Measurements from ENCODE around the gene GOLM1. TPM values are rescaled to one million over a fixed set of nuclear protein-coding genes. Genes with fewer than 3 reads are reported as not detected.

GOLM1 gene
- total and polyA plus RNA-seq, 2 of the 8 experiments (the other 6 are each of a cell fraction or from before 2014, with no cell fraction given), result 45.9 to 88.9 TPM

DNA sequence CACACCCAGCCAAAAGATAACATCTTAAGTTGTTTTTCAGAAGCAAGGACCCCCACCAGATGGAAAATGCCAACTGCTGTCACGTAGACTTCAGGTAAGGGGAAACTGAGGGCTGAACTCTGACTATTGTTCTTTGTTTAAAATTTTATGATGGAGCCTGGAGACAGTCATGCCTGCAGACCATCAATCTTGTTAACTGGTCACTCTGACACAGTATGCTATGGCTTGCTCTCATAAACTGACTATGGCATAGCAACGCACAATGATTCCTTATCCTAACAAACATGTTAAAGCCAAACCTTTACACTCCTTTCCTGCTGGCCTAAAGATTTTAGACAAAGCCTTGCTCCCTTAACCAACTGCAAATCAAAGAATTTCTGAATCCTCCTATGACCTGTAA lies 43.6 kb upstream of the GOLM1 start (continued):
- TF ChIP-seq RFX5 (IDR thresholded peaks at IDR 0.05; ENCODE audit: borderline replicate concordance, low read depth, low read length), result no peak
- TF ChIP-seq POLR2A (IDR thresholded peaks at IDR 0.05; ENCODE audit: control extremely low read depth in 1 of 2, low read depth in 2 of 2, low read length in 2 of 2), result no peak
- TF ChIP-seq SP1 (IDR thresholded peaks at IDR 0.05; ENCODE audit: low read depth, low read length), result no peak
- TF ChIP-seq EP300 (IDR thresholded peaks at IDR 0.05; ENCODE audit: borderline replicate concordance in 1 of 2, low read depth in 2 of 2, low read length in 2 of 2), result no peak
- TF ChIP-seq, protein P1, sequence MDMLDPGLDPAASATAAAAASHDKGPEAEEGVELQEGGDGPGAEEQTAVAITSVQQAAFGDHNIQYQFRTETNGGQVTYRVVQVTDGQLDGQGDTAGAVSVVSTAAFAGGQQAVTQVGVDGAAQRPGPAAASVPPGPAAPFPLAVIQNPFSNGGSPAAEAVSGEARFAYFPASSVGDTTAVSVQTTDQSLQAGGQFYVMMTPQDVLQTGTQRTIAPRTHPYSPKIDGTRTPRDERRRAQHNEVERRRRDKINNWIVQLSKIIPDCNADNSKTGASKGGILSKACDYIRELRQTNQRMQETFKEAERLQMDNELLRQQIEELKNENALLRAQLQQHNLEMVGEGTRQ (IDR thresholded peaks at IDR 0.05; ENCODE audit: low read length), result no peak
- no peak for TF ChIP-seq BRCA1 (IDR thresholded peaks at IDR 0.05; ENCODE audit: low read depth, low read length)
- no peak for TF ChIP-seq NANOG (IDR thresholded peaks at IDR 0.05; ENCODE audit: insufficient read depth, low read depth, low read length, poor library complexity, severe bottlenecking)
- no peak for TF ChIP-seq KDM1A (IDR thresholded peaks at IDR 0.05; ENCODE audit: borderline replicate concordance, low read length)
- TF ChIP-seq RAD21 (IDR thresholded peaks at IDR 0.05 in 1 of 2, conservative IDR thresholded peaks at IDR 0.05 in 1 of 2; ENCODE audit: low read depth in 2 of 2, low read length in 2 of 2), result no peak
